Heart left ventricle (tissue), 13 donors: ENCODE measurements around the gene OPCML.

ENCODE experiments used
- CTCF ChIP-seq, 12 donors: fragments of 200-600 bp; sonication (generic) in 4 of 12; IDR thresholded peaks; one replicate each; pipeline versions ENCODE4 v1.5.0 to v1.8.0; 2018 to 2022; ENCODE audit warnings: antibody characterized with exemption in 12 of 12, mild to moderate bottlenecking in 5 of 12
- POLR2A ChIP-seq, 2 donors: fragments of 450-650 bp; IDR thresholded peaks; one replicate each; pipeline ENCODE4 v1.6.1; 2017; ENCODE audit warnings: antibody characterized with exemption in 2 of 2, mild to moderate bottlenecking in 2 of 2, moderate library complexity in 2 of 2
- donor health status: ischemic (EF 13 %, LVEDD 7.1; RV severe dilation, severe dysfunction).
- donor health status: DM: no; HTN: yes; CAD: no.
- donor health status: DM: no; HTN: no; CAD: no.
- donor health status: ischemic (EF 25% LVEDD 6.9; RV normal size, moderate dysfunction).
- donor health status: ischemic (EF 25% LVEDD 5.7; RV mildly dilated, moderate dysfunction).
- donor health status: ischemic (EF 35%, LVEDD 5.7; RV mildly dilated, moderate dysfunction).
- donor health status: nonischemic (EF 11% LVEDD 7.7; RV severe dilation, severe dysfunction).
- donor health status: DM: yes; HTN: yes; CAD: no.
- donor health status: PGD.
- donor health status: ischemic (EF 29% LVEDD 5.4; RV normal size, mild dysfunction).
- donor health status: nonischemic (EF 23%, LVEDD 6.1; RV moderate dilation, normal function).

- no peak for TF ChIP-seq CTCF (IDR thresholded peaks at IDR 0.05)
- no peak for TF ChIP-seq POLR2A (IDR thresholded peaks at IDR 0.05)
These were observed 53.1 kb downstream of the OPCML start for GRCh38 chr11:133479209-133479608.
